Ovary (tissue), 9 donors: ENCODE results near the gene ARHGEF26. TPM values are rescaled to one million over a fixed set of nuclear protein-coding genes. Genes with fewer than 3 reads are reported as not detected.

ENCODE experiments used
- DNase-seq, 5 donors: peaks; one replicate each; pipeline ENCODE4 v3.0.0-alpha.2; 2019 to 2020
- H3K27ac ChIP-seq, 2 donors: fragments of 200-600 bp; one replicate each; pipeline versions ENCODE4 v1.5.1 to v1.8.0; 2019 to 2022
- H3K27me3 ChIP-seq: fragments of 200-600 bp; one replicate; pipeline ENCODE4 v1.8.0; 2022
- H3K36me3 ChIP-seq: fragments of 200-600 bp; sonication (generic); one replicate; pipeline ENCODE4 v1.5.1; 2019
- H3K4me1 ChIP-seq: one replicate; pipeline ENCODE4 v1.8.1; 2013; ENCODE audit warnings: mild to moderate bottlenecking, moderate library complexity; ENCODE audit not compliant: insufficient read depth
- H3K4me3 ChIP-seq: fragments of 200-600 bp; sonication (generic); one replicate; pipeline ENCODE4 v1.5.1; 2017
- H3K9me3 ChIP-seq, 2 donors: fragments of 200-600 bp in 1 of 2; sonication (generic) in 1 of 2; one replicate each; pipeline versions ENCODE4 v1.5.1 to v1.8.1; 2013 to 2019; ENCODE audit warnings: mild to moderate bottlenecking in 1 of 2, moderate library complexity in 1 of 2
- CTCF ChIP-seq, 3 donors: fragments of 450-650 bp in 2 of 3; fragments of 200-600 bp in 1 of 3; IDR thresholded peaks; one replicate each; pipeline versions ENCODE4 v1.5.1 to v1.8.0; 2016 to 2022; ENCODE audit warnings: antibody characterized with exemption in 3 of 3, mild to moderate bottlenecking in 1 of 3
- EP300 ChIP-seq: sonication (generic); formaldehyde crosslinking; IDR thresholded peaks from one replicate; pipeline ENCODE4 v1.6.1; 2017; ENCODE audit warnings: antibody characterized with exemption
- POLR2A ChIP-seq: fragments of 450-650 bp; IDR thresholded peaks from one replicate; pipeline ENCODE4 v1.6.1; 2017; ENCODE audit warnings: antibody characterized with exemption, mild to moderate bottlenecking, moderate library complexity
- WGBS, 3 donors: extraction: QIAGEN DNeasy Blood & Tissue Kit in 1 of 3; methylation state at CpG; one replicate each; pipeline versions ENCODE4 v1.1.5 to v1.1.7; 2013 to 2017; 5-methylcytosine and 5-hydroxymethylcytosine counted together
- intact Hi-C, 4 donors: fragments of 100-400 bp; cut with DNase I; formaldehyde crosslinking; loops; one replicate each; pipeline versions ENCODE4 v1.11.0 to v1.15.1; 2022 to 2023
- polyA plus RNA-seq, 2 donors: library from polyadenylated mRNA; stranded (reverse); fragments of 200-250 nt in 1 of 2; fragments of 350-450 nt in 1 of 2; fragmentation: Illumina TruSeq in 1 of 2; extraction: RNeasy Lipid Tissue Mini Kit (QIAGEN cat#74804) in 1 of 2; gene quantifications; one replicate each; pipeline ENCODE4 v1.2.3, GENCODE V29; 2013 to 2014
- total RNA-seq, 7 donors: library from RNA; depleted of rRNA in 2 of 7; stranded (reverse); fragments of >200 nt in 2 of 7; fragmentation: NEBNext Ultra II Directional in 3 of 7; extraction: Animal tissue kit (Norgen Biotek cat#: 25700) in 3 of 7; gene quantifications; one replicate each; pipeline versions ENCODE4 v1.1.0 to v1.2.4, GENCODE V29; 2016 to 2023
- donor health status: DM: no; HTN: no; CAD: no; lungs with moderate emphysema.
- donor health status: DM: no; HTN: no; CAD: no.
- donor health status: Bipolar disorder and iron deficiency.
- donor health status: DM: yes; HTN: yes; CAD: no.
- donor health status: DM: no; HTN: no; CAD: no.
- donor health status: DM: yes; HTN: yes; CAD: no.

The ARHGEF26 gene
- total and polyA plus RNA-seq, 9 donors, result 6.9 to 14.4 (median 11.7) TPM

GRCh38 chr3:154100556-154100955 lies 20.6 kb upstream of the ARHGEF26 start:
- Histone ChIP-seq H3K36me3 (no peaks in the 10 kb centered on the region), H3K9me3 (no peaks in the 10 kb centered on the region), H3K27me3 (no peaks in the 10 kb centered on the region), H3K27ac (no peak overlapping the region), H3K4me3 (no peak overlapping the region), H3K4me1 (no peaks in the 10 kb centered on the region)
- WGBS, 3 donors, result 96% methylated on average over 6 of the region's 6 CpGs
- intact Hi-C loops, result no loop called here
- TF ChIP-seq POLR2A, result no peak
- TF ChIP-seq CTCF (IDR thresholded peaks at IDR 0.05), result no peak
- TF ChIP-seq EP300, result no peak
- no peak for DNase-seq

GRCh38 chr3:154101250-154101649 lies 19.9 kb upstream of the ARHGEF26 start:
- Histone ChIP-seq H3K36me3 (no peaks in the 10 kb centered on the region), H3K4me3 (no peak overlapping the region), H3K27me3 (no peaks in the 10 kb centered on the region), H3K4me1 (no peaks in the 10 kb centered on the region), H3K9me3 (no peaks in the 10 kb centered on the region), H3K27ac (no peak overlapping the region)
- no peak for DNase-seq
- 91 to 98% (median 98%) methylated on average over 2 of the region's 2 CpGs for WGBS, 3 donors
- no peak for TF ChIP-seq EP300
- no peak for TF ChIP-seq CTCF (IDR thresholded peaks at IDR 0.05)
- TF ChIP-seq POLR2A, result no peak
- intact Hi-C loops, result no loop called here

GRCh38 chr3:154102225-154102624 lies 19.0 kb upstream of the ARHGEF26 start:
- 97% methylated on average over 1 of the region's 1 CpG for WGBS, 3 donors
- no peaks in the 10 kb centered on the region for H3K27me3 ChIP-seq
- no peak for DNase-seq
- no peaks in the 10 kb centered on the region for H3K4me1 ChIP-seq
- intact Hi-C loops, result no loop called here
- H3K4me3 ChIP-seq, result no peak overlapping the region
- TF ChIP-seq CTCF (IDR thresholded peaks at IDR 0.05), result no peak
- TF ChIP-seq EP300, result no peak
- TF ChIP-seq POLR2A, result no peak
- no peak overlapping the region for H3K27ac ChIP-seq
- no peaks in the 10 kb centered on the region for H3K36me3 ChIP-seq
- H3K9me3 ChIP-seq, result no peaks in the 10 kb centered on the region

GRCh38 chr3:154105218-154105975 lies 15.8 kb upstream of the ARHGEF26 start:
- Histone ChIP-seq H3K9me3 (no peaks in the 10 kb centered on the region), H3K27me3 (no peaks in the 10 kb centered on the region), H3K4me1 (no peaks in the 10 kb centered on the region), H3K36me3 (no peaks in the 10 kb centered on the region), H3K4me3 (no peak overlapping the region), H3K27ac (no peak overlapping the region)
- intact Hi-C loops, result no loop called here
- TF ChIP-seq POLR2A (no peak), CTCF (IDR thresholded peaks at IDR 0.05) (no peak), EP300 (no peak)
- no peak for DNase-seq
- WGBS, 3 donors, result 68 to 79% (median 75%) methylated on average over 4 of the region's 4 CpGs
